Stomach (tissue), 9 donors: Measurements from ENCODE around the gene L3MBTL4. TPM values are rescaled to one million over a fixed set of nuclear protein-coding genes. Genes with fewer than 3 reads are reported as not detected.
A peak's percentile ranks its signal among the peaks of the same experiment; 100 is the strongest.

ENCODE experiments used
- DNase-seq, 2 donors: peaks; one replicate each; pipeline versions ENCODE4 v3.0.0 to v3.0.0-alpha.2; 2013 to 2019
- H3K27ac ChIP-seq, 5 donors: fragments of 200-600 bp in 4 of 5; sonication (generic) in 4 of 5; one replicate each; pipeline ENCODE4 v1.5.1; 2013 to 2019; ENCODE audit warnings: mild to moderate bottlenecking in 1 of 5, moderate library complexity in 1 of 5
- H3K27me3 ChIP-seq, 3 donors: fragments of 200-600 bp; sonication (generic); one replicate each; pipeline ENCODE4 v1.5.1; 2017 to 2019; ENCODE audit warnings: mixed run types in 1 of 3
- H3K36me3 ChIP-seq, 4 donors: fragments of 200-600 bp; sonication (generic); 1 replicate in 3 of 4; 2 replicates in 1 of 4; pipeline ENCODE4 v1.5.1; 2016 to 2019
- H3K4me1 ChIP-seq, 4 donors: fragments of 200-600 bp; sonication (generic); one replicate each; pipeline ENCODE4 v1.5.1; 2016 to 2019
- H3K4me3 ChIP-seq, 4 donors: fragments of 200-600 bp; sonication (generic) in 3 of 4; one replicate each; pipeline ENCODE4 v1.5.1; 2016 to 2019; ENCODE audit warnings: mild to moderate bottlenecking in 1 of 4
- H3K9me3 ChIP-seq, 4 donors: fragments of 200-600 bp; sonication (generic); one replicate each; pipeline ENCODE4 v1.5.1; 2016 to 2019
- EP300 ChIP-seq: sonication (generic); formaldehyde crosslinking; IDR thresholded peaks from one replicate; pipeline ENCODE4 v1.6.1; 2017; ENCODE audit warnings: antibody characterized with exemption
- POLR2A ChIP-seq, 4 donors: fragments of 450-650 bp; IDR thresholded peaks; one replicate each; pipeline ENCODE4 v1.6.1; 2016; ENCODE audit warnings: antibody characterized with exemption in 4 of 4, control low read depth in 2 of 4, mild to moderate bottlenecking in 1 of 4, moderate library complexity in 1 of 4
- POLR2AphosphoS5 ChIP-seq, 3 donors: sonication (generic); formaldehyde crosslinking; IDR thresholded peaks; one replicate each; pipeline ENCODE4 v1.6.1; 2016; ENCODE audit warnings: antibody characterized with exemption in 3 of 3
- WGBS, 5 donors: extraction: QIAGEN DNeasy Blood & Tissue Kit in 3 of 5; methylation state at CpG; one replicate each; pipeline versions ENCODE4 v1.1.5 to v1.1.7; 2013 to 2018; 5-methylcytosine and 5-hydroxymethylcytosine counted together
- intact Hi-C: fragments of 100-400 bp; cut with DNase I; formaldehyde crosslinking; loops from one replicate; pipeline ENCODE4 v1.15.1; 2023; ENCODE audit warnings: low total_unique reads
- polyA plus RNA-seq, 3 donors: library from polyadenylated mRNA; stranded (reverse); fragments of 200-250 nt; gene quantifications; one replicate each; pipeline ENCODE4 v1.2.3, GENCODE V29; 2013
- total RNA-seq, 5 donors: library from RNA; depleted of rRNA; stranded (reverse); fragments of >200 nt; gene quantifications; one replicate each; pipeline versions ENCODE4 v1.1.0 to v1.2.3, GENCODE V29; 2014 to 2016
- TF ChIP-seq, protein P1 (sequence below), 7 experiments: fragments of 450-650 bp in 4 of 7; fragments of 200-600 bp in 3 of 7; sonication (generic) in 3 of 7; IDR thresholded peaks; one replicate each; pipeline ENCODE4 v1.5.1; 2016 to 2019; ENCODE audit warnings: antibody characterized with exemption in 7 of 7, control low read depth in 2 of 7, mild to moderate bottlenecking in 1 of 7
- donor health status: healthy with polysubstance abuse.
- donor health status: Bipolar disorder and iron deficiency.
- donor health status: healthy.

L3MBTL4 gene
- total and polyA plus RNA-seq, 8 donors = 1.9 to 23.3 (median 7.6) TPM

- Histone ChIP-seq H3K27me3 (no peaks in the 10 kb centered on the region), H3K4me3 (peak overlapping the region in 1 of 4 donors; percentile 2), H3K27ac (no peak overlapping the region), H3K9me3 (peaks cover 0 to 3% (median 0%) of the 10 kb centered on the region in 4 donors), H3K4me1 (peaks cover 0 to 34% (median 19%) of the 10 kb centered on the region in 4 donors), H3K36me3 (no peaks in the 10 kb centered on the region)
- TF ChIP-seq, protein P1, sequence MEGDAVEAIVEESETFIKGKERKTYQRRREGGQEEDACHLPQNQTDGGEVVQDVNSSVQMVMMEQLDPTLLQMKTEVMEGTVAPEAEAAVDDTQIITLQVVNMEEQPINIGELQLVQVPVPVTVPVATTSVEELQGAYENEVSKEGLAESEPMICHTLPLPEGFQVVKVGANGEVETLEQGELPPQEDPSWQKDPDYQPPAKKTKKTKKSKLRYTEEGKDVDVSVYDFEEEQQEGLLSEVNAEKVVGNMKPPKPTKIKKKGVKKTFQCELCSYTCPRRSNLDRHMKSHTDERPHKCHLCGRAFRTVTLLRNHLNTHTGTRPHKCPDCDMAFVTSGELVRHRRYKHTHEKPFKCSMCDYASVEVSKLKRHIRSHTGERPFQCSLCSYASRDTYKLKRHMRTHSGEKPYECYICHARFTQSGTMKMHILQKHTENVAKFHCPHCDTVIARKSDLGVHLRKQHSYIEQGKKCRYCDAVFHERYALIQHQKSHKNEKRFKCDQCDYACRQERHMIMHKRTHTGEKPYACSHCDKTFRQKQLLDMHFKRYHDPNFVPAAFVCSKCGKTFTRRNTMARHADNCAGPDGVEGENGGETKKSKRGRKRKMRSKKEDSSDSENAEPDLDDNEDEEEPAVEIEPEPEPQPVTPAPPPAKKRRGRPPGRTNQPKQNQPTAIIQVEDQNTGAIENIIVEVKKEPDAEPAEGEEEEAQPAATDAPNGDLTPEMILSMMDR (IDR thresholded peaks at IDR 0.05) = no peak
- TF ChIP-seq POLR2A (IDR thresholded peaks at IDR 0.05) (no peak), EP300 (no peak), POLR2AphosphoS5 (IDR thresholded peaks at IDR 0.05) (no peak)
- WGBS, 5 donors = 65 to 76% (median 71%) methylated on average over 14 of the region's 14 CpGs
- intact Hi-C loops = no loop called here
- DNase-seq = no peak
These were observed 39.7 kb downstream of the L3MBTL4 start for GRCh38 chr18:6374935-6375529.

GRCh38 chr18:6374340-6374739 is 40.4 kb downstream of the L3MBTL4 start:
- intact Hi-C loops = no loop called here

DNA sequence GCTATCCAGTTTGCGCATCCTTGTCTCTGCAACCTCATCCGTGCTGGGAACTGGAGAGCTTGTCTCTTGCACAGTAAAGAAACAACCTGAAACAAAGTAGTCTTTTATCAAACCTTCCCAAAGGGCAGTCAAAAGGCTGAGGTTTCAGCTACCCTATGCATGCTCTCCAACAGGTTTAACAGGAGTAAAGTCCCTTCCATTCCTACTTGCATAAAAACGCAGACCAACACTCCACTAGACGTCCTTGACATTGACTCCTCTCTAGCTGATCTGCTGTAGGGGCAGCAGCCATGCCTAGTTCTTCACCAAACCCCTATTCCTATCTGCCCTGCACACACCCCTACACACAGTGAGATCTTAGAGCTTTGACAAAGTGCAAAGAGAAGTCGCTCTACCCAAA is 41.5 kb downstream of the L3MBTL4 start:
- DNase-seq = no peak
- Histone ChIP-seq H3K4me3 (no peak overlapping the region), H3K9me3 (no peaks in the 10 kb centered on the region), H3K4me1 (peaks cover 0 to 35% (median 19%) of the 10 kb centered on the region in 4 donors), H3K27ac (no peak overlapping the region), H3K36me3 (no peaks in the 10 kb centered on the region), H3K27me3 (no peaks in the 10 kb centered on the region)
- intact Hi-C loops = no loop called here
- no peak for TF ChIP-seq POLR2AphosphoS5 (IDR thresholded peaks at IDR 0.05)
- no peak for TF ChIP-seq EP300
- TF ChIP-seq POLR2A (IDR thresholded peaks at IDR 0.05) = no peak
- TF ChIP-seq, protein P1 (IDR thresholded peaks at IDR 0.05) = no peak
- 43 to 72% (median 50%) methylated on average over 5 of the region's 5 CpGs for WGBS, 5 donors

More at GRCh38 chr18:6374340-6374739, 40.4 kb downstream of the L3MBTL4 start:
- H3K9me3 ChIP-seq = peaks cover 0 to 3% (median 0%) of the 10 kb centered on the region in 4 donors
- TF ChIP-seq, protein P1 (IDR thresholded peaks at IDR 0.05) = no peak
- TF ChIP-seq EP300 (no peak), POLR2AphosphoS5 (IDR thresholded peaks at IDR 0.05) (no peak), POLR2A (IDR thresholded peaks at IDR 0.05) (no peak)
- H3K4me1 ChIP-seq = peaks cover 0 to 35% (median 19%) of the 10 kb centered on the region in 4 donors
- no peaks in the 10 kb centered on the region for H3K27me3 ChIP-seq
- 15 to 46% (median 34%) methylated on average over 8 of the region's 8 CpGs for WGBS, 5 donors
- H3K27ac ChIP-seq = no peak overlapping the region
- no peaks in the 10 kb centered on the region for H3K36me3 ChIP-seq
- peak overlapping the region in 1 of 4 donors; percentile 2 for H3K4me3 ChIP-seq
- no peak for DNase-seq

- WGBS, 5 donors = 31 to 42% (median 33%) methylated on average over 12 of the region's 12 CpGs
- TF ChIP-seq, protein P1 (IDR thresholded peaks at IDR 0.05) = no peak
- no peak for TF ChIP-seq POLR2A (IDR thresholded peaks at IDR 0.05)
- TF ChIP-seq EP300 = no peak
- TF ChIP-seq POLR2AphosphoS5 (IDR thresholded peaks at IDR 0.05) = no peak
- Histone ChIP-seq H3K27me3 (no peaks in the 10 kb centered on the region), H3K36me3 (no peaks in the 10 kb centered on the region), H3K27ac (no peak overlapping the region), H3K4me1 (peaks cover 0 to 37% (median 19%) of the 10 kb centered on the region in 4 donors), H3K4me3 (no peak overlapping the region), H3K9me3 (no peaks in the 10 kb centered on the region)
- peak; percentile 51 to 82 for DNase-seq
- intact Hi-C loops = no loop called here
These were observed 43.6 kb downstream of the L3MBTL4 start for GRCh38 chr18:6370886-6371635.
